HepG2 (cell line): ENCODE results near the gene LRR1. TPM values are rescaled to one million over a fixed set of nuclear protein-coding genes. Genes with fewer than 3 reads are reported as not detected.

Source experiments
- ATAC-seq: fragments of 200-7000 bp; cut with Tn5 transposase; 3 replicates; pipeline ENCODE4 v1.9.1; 2020; ENCODE audit warnings: mild to moderate bottlenecking, moderate library complexity
- BruUV-seq: library from RNA; stranded (reverse); fragments of 400-500 nt; replicated peaks from 2 replicates; lab custom pipeline; 2021; lab: Mats Ljungman, UMichigan
- CTCF ChIA-PET: fragments of 300-600 bp; formaldehyde crosslinking; extraction: SDS; loops from one replicate; lab custom pipeline; 2021; ENCODE audit warnings: low total read pairs, inconsistent platforms, low intra/inter-chr PET ratio; lab: Yijun Ruan, JAX
- POLR2A ChIA-PET: fragments of 350-600 bp; sonication (Branson Sonifier 250); formaldehyde crosslinking; loops from one replicate; lab custom pipeline; 2020; ENCODE audit warnings: antibody characterized with exemption, inconsistent platforms; lab: Yijun Ruan, JAX
- DNase-seq: peaks from one replicate; pipeline ENCODE4 v3.0.0-alpha.2; 2015; ENCODE audit warnings: low spot score
- FAIRE-seq: peaks from 3 replicates; lab custom pipeline; 2011; peaks lifted over from hg19 to GRCh38; lab: Jason Lieb, UNC
- H2AFZ ChIP-seq: one replicate; pipeline ENCODE4 v1.6.1; 2011; ENCODE audit warnings: low read length, inconsistent platforms
- H3K27ac ChIP-seq: fragments of 300-600 bp; 3 replicates; pipeline ENCODE4 v1.8.0; 2011; ENCODE audit warnings: mixed run types, mild to moderate bottlenecking, mixed read lengths, low read length, inconsistent platforms; ENCODE audit not compliant: insufficient read depth; ENCODE audit errors: extremely low read length
- H3K27me3 ChIP-seq, 2 experiments: fragments of 200-600 bp in 1 of 2; 2 replicates in 1 of 2; 3 replicates in 1 of 2; pipeline versions ENCODE4 v1.6.0 to v1.8.0; 2011; ENCODE audit warnings: low read length in 2 of 2, mild to moderate bottlenecking in 2 of 2, moderate library complexity in 2 of 2, inconsistent platforms in 1 of 2; ENCODE audit not compliant: insufficient read depth in 2 of 2, control insufficient read depth in 1 of 2
- H3K36me3 ChIP-seq, 2 experiments: fragments of 200-600 bp in 1 of 2; replicated peaks in 1 of 2; 2 replicates in 1 of 2; 3 replicates in 1 of 2; pipeline versions ENCODE4 v1.5.1 to v1.8.0; 2011; ENCODE audit warnings: low read length in 2 of 2, inconsistent platforms in 1 of 2; ENCODE audit not compliant: insufficient read depth in 2 of 2, control insufficient read depth in 1 of 2
- H3K4me1 ChIP-seq: 2 replicates; pipeline ENCODE4 v1.5.1; 2012; ENCODE audit warnings: low read length, inconsistent platforms; ENCODE audit not compliant: insufficient read depth
- H3K4me2 ChIP-seq: 2 replicates; pipeline ENCODE4 v1.6.0; 2011; ENCODE audit warnings: low read depth, low read length, inconsistent platforms
- H3K4me3 ChIP-seq, 3 experiments: fragments of 200-600 bp in 1 of 3; sonication (generic), shearing (Covaris generic) in 1 of 3; replicated peaks in 1 of 3; 2 replicates each; pipeline ENCODE4 v1.5.1; 2011 to 2016; ENCODE audit warnings: low read length in 3 of 3, inconsistent platforms in 2 of 3, low read depth in 2 of 3, mild to moderate bottlenecking in 2 of 3, control low read depth in 1 of 3, mixed read lengths in 1 of 3; ENCODE audit not compliant: insufficient read depth in 1 of 3
- H3K79me2 ChIP-seq: one replicate; pipeline ENCODE4 v1.6.1; 2011; ENCODE audit warnings: low read length, inconsistent platforms; ENCODE audit not compliant: insufficient read depth
- H3K9ac ChIP-seq: 2 replicates; pipeline ENCODE4 v1.6.0; 2011; ENCODE audit warnings: mild to moderate bottlenecking, low read depth, low read length, inconsistent platforms; ENCODE audit not compliant: insufficient read depth
- H3K9me3 ChIP-seq: 2 replicates; pipeline ENCODE4 v1.5.1; 2012; ENCODE audit warnings: mild to moderate bottlenecking, low read length
- H4K20me1 ChIP-seq: 2 replicates; pipeline ENCODE4 v1.6.0; 2011; ENCODE audit warnings: inconsistent platforms, mild to moderate bottlenecking, low read length, moderate library complexity; ENCODE audit not compliant: insufficient read depth
- ARNTL ChIP-seq: sonication (generic); formaldehyde crosslinking; IDR thresholded peaks from 2 replicates; pipeline ENCODE4 v1.4.0; 2020; ENCODE audit warnings: mild to moderate bottlenecking, missing genetic modification reagents
- ASH2L ChIP-seq: fragments of 300-600, 200-600 bp; sonication (generic); IDR thresholded peaks from 2 replicates; pipeline ENCODE4 v1.7.0; 2017; ENCODE audit warnings: low read depth, mild to moderate bottlenecking, moderate library complexity, mixed read lengths, low read length; ENCODE audit not compliant: insufficient read length
- ATF5 ChIP-seq: sonication (generic); formaldehyde crosslinking; IDR thresholded peaks from 2 replicates; pipeline ENCODE4 v1.4.0; 2020; ENCODE audit warnings: mild to moderate bottlenecking, low read depth, missing genetic modification reagents
- CREM ChIP-seq, 2 experiments: sonication (generic) in 1 of 2; formaldehyde crosslinking in 1 of 2; IDR thresholded peaks; 2 replicates each; pipeline versions ENCODE4 v1.4.0 to v1.6.1; 2016 to 2020; ENCODE audit warnings: antibody characterized with exemption in 1 of 2, mild to moderate bottlenecking in 1 of 2, missing genetic modification reagents in 1 of 2
- ETS1 ChIP-seq: sonication (generic); formaldehyde crosslinking; IDR thresholded peaks from 2 replicates; pipeline ENCODE4 v1.4.0; 2020; ENCODE audit warnings: missing genetic modification reagents
- GFI1 ChIP-seq: sonication (generic); formaldehyde crosslinking; IDR thresholded peaks from 2 replicates; pipeline ENCODE4 v1.5.0; 2020; ENCODE audit warnings: missing genetic modification reagents, mild to moderate bottlenecking, borderline replicate concordance
- GLMP ChIP-seq: sonication (generic); formaldehyde crosslinking; IDR thresholded peaks from 2 replicates; pipeline ENCODE4 v1.9.0; 2021; ENCODE audit warnings: missing genetic modification reagents, mild to moderate bottlenecking, borderline replicate concordance
- GPBP1L1 ChIP-seq: sonication (generic); formaldehyde crosslinking; IDR thresholded peaks from 2 replicates; pipeline ENCODE4 v1.5.0; 2020; ENCODE audit warnings: mild to moderate bottlenecking, missing genetic modification reagents
- LBX2 ChIP-seq: sonication (generic); formaldehyde crosslinking; IDR thresholded peaks from 2 replicates; pipeline ENCODE4 v1.5.0; 2020; ENCODE audit warnings: missing genetic modification reagents, mild to moderate bottlenecking, borderline replicate concordance
- SSRP1 ChIP-seq: IDR thresholded peaks from 2 replicates; pipeline ENCODE4 v1.6.1; 2016; ENCODE audit warnings: control low read depth
- ZC3H4 ChIP-seq: sonication (generic); formaldehyde crosslinking; IDR thresholded peaks from 2 replicates; pipeline ENCODE4 v1.4.0; 2020; ENCODE audit warnings: missing genetic modification reagents, borderline replicate concordance
- ZNF101 ChIP-seq: sonication (generic); formaldehyde crosslinking; IDR thresholded peaks from 2 replicates; pipeline ENCODE4 v1.4.0; 2020; ENCODE audit warnings: mild to moderate bottlenecking, low read depth, missing genetic modification reagents, borderline replicate concordance
- ZNF12 ChIP-seq: sonication (generic); formaldehyde crosslinking; IDR thresholded peaks from 2 replicates; pipeline ENCODE4 v1.5.0; 2020; ENCODE audit warnings: missing genetic modification reagents
- ZNF367 ChIP-seq: sonication (generic); formaldehyde crosslinking; IDR thresholded peaks from 2 replicates; pipeline ENCODE4 v1.4.0; 2020; ENCODE audit warnings: missing genetic modification reagents, borderline replicate concordance
- ZNF501 ChIP-seq: sonication (generic); formaldehyde crosslinking; IDR thresholded peaks from 2 replicates; pipeline ENCODE4 v1.5.1; 2020; ENCODE audit warnings: mild to moderate bottlenecking, moderate library complexity, missing genetic modification reagents
- ZNF567 ChIP-seq: sonication (generic); formaldehyde crosslinking; IDR thresholded peaks from 2 replicates; pipeline ENCODE4 v1.8.1; 2023; ENCODE audit warnings: mild to moderate bottlenecking, missing genetic modification reagents, borderline replicate concordance
- WGBS: methylation state at CpG from one replicate; pipeline ENCODE4 v1.1.6; 2017; ENCODE audit warnings: low lambda C conversion rate; 5-methylcytosine and 5-hydroxymethylcytosine counted together
- in situ Hi-C: cut with HindIII; loops from 2 replicates; pipeline ENCODE4 v1.10.0; 2017; ENCODE audit warnings: low pct_unique_long_range_greater_than_20kb; ENCODE audit not compliant: extremely low pct_ligation_motif_present
- intact Hi-C: fragments of 100-400 bp; cut with micrococcal nuclease; formaldehyde crosslinking; loops from one replicate; pipeline ENCODE4 v1.10.0; 2022; ENCODE audit not compliant: unreplicated experiment
- polyA plus RNA-seq, 8 experiments: library from polyadenylated mRNA; depleted of rRNA in 3 of 8; stranded (reverse) in 7 of 8; unstranded in 1 of 8; fragments of >200 nt; fragmentation: Illumina TruSeq in 4 of 8; extraction: Trizol in 4 of 8; gene quantifications; 2 replicates each; pipeline versions ENCODE4 v1.2.1 to v1.2.3, GENCODE V29; 2011 to 2016; ENCODE audit warnings: low read depth in 4 of 8, missing spikeins in 1 of 8, mixed read lengths in 1 of 8; ENCODE audit not compliant: insufficient read depth in 1 of 8
- total RNA-seq, 5 experiments: library from RNA; depleted of rRNA; stranded (reverse); fragments of >200 nt; fragmentation: Illumina TruSeq; extraction: Trizol; gene quantifications; 2 replicates each; pipeline ENCODE4 v1.2.3, GENCODE V29; 2016; ENCODE audit warnings: low read depth in 1 of 5

LRR1 gene
- total and polyA plus RNA-seq, 2 of the 13 experiments (the other 11 are each of a cell fraction or from before 2014, with no cell fraction given), result 7.0 to 36.2 TPM

GRCh38 chr14:49549446-49549845, 49.3 kb upstream of the LRR1 start:
- no peaks in the 10 kb centered on the region for H3K79me2 ChIP-seq
- CTCF ChIA-PET, result no interaction called here
- H3K4me1 ChIP-seq, result peaks cover 35% of the 10 kb centered on the region
- H4K20me1 ChIP-seq, result no peaks in the 10 kb centered on the region
- H3K27me3 ChIP-seq, result no peaks in the 10 kb centered on the region; a peak in 1 of 5 replicates
- H3K9ac ChIP-seq, result no peak overlapping the region
- H3K27ac ChIP-seq, result no peak overlapping the region
- no peak for FAIRE-seq
- intact Hi-C loops, result no loop called here
- H3K4me2 ChIP-seq, result no peak overlapping the region
- POLR2A ChIA-PET, result no interaction called here
- no peaks in the 10 kb centered on the region for H3K36me3 ChIP-seq
- WGBS, result 0% methylated on average over 1 of the region's 1 CpG
- no peak for ATAC-seq
- no peak for DNase-seq
- H2AFZ ChIP-seq, result no peak overlapping the region
- in situ Hi-C loops, result no loop called here
- H3K4me3 ChIP-seq, result no peak overlapping the region
- no peaks in the 10 kb centered on the region for H3K9me3 ChIP-seq
- BruUV-seq, result no TSS peak
- TF ChIP-seq ASH2L, result no peak
- TF ChIP-seq GPBP1L1 (CRISPR knock-in tag), result no peak
- TF ChIP-seq GFI1 (CRISPR knock-in tag), result no peak
- TF ChIP-seq LBX2 (CRISPR knock-in tag), result no peak
- no peak for TF ChIP-seq ATF5 (CRISPR knock-in tag)
- TF ChIP-seq ZC3H4 (CRISPR knock-in tag), result no peak
- TF ChIP-seq ZNF12, result no peak
- TF ChIP-seq ZNF367 (CRISPR knock-in tag), result no peak
- no peak for TF ChIP-seq ETS1 (CRISPR knock-in tag)
- TF ChIP-seq GLMP (CRISPR knock-in tag), result no peak
- TF ChIP-seq ZNF101 (CRISPR knock-in tag), result no peak
- TF ChIP-seq ARNTL (CRISPR knock-in tag), result no peak
- TF ChIP-seq ZNF567 (CRISPR knock-in tag), result no peak
- TF ChIP-seq CREM (IDR thresholded peaks at IDR 0.05), result no peak
- TF ChIP-seq CREM (CRISPR knock-in tag; IDR thresholded peaks at IDR 0.05), result no peak
- no peak for TF ChIP-seq SSRP1 (CRISPR knock-in tag)
- no peak for TF ChIP-seq ZNF501 (CRISPR knock-in tag)
